Fibroblast of skin of scalp (primary cell): ENCODE results near the gene KRTAP10-10.
"Not testable (repeated sequence)": the region's sequence is repeated elsewhere in the genome, so short reads cannot be mapped to it uniquely, and the experiment has no call there.

Source experiments
- DNase-seq: peaks from one replicate; pipeline ENCODE4 v3.0.0-alpha.2; 2013

Gene KRTAP10-10

DNA sequence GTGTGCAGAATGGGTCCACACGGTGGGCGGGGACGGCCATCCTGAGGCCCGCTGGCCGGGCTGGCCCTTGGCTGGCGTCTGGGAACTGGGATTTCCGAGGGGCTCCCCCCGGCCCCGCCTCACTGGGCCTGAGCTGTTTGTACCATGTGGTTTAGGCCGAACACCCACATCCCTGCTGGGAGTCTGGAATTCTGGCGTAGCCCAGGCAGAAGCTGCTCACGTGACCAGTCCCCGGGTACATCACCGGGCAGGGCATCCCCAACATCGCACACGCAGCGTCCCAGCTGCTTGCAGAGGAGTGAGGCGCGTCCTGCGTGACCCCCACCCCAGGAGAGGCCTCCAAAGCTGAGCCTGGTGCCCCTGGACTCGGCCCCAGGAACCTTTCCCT lies 34.7 kb upstream of the KRTAP10-10 start:
- DNase-seq, result no peak

DNA sequence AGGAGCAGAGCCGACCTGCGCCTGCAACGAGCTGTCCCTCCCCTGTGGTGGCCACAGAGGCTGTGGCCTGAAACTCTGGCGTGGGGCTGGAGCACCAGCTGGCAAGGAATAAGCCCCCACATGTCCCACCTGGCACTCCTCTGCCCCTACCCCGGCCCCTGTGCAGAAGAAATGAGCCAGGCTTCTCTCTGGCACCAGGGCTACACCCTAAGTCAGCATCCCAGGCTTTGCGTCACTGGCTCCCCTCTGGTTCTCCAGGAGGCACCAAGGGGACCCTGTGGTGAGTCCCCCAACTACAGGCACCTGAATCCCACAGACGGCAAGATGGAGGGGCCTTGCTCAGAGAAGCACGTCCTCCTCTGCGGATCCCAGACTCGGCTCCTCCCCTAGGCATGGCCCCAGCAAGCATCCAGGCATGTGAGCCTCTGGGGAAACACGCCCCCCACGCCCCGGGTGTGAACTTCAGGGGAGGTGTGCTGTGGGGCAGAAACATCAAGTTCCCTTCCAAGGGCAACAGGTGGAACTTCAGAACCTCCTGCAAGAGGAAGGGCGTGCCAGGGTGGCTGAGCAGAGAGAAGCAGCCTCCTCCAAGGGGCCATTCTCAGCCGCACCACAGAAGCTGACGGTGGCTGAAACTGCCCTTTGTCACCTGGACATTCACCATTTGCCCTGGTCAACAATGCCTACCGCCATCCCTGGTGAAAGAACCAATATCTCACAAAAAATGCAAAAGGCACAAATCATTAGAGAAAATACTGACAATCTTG lies 33.9 kb upstream of the KRTAP10-10 start:
- no peak for DNase-seq

DNA sequence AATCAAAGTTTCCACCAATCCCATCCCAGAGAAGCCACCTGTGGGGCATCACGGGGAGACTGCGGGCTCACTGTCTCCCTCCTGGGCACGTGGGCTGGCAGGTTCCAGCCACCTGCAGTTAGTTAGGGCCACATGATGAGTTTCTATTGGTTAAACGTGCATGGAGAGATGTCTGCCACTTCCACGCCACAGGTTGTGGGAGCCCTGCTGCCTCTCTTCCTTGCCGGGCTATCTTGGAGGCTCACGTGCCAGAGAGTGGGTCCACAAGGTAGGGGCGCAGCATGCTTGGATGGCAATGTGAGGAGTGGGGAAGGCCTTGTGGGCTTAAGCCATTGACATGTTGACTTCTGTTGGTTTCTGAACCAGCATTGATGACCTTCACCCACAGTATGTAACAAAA lies 33.2 kb upstream of the KRTAP10-10 start:
- DNase-seq, result no peak

DNA sequence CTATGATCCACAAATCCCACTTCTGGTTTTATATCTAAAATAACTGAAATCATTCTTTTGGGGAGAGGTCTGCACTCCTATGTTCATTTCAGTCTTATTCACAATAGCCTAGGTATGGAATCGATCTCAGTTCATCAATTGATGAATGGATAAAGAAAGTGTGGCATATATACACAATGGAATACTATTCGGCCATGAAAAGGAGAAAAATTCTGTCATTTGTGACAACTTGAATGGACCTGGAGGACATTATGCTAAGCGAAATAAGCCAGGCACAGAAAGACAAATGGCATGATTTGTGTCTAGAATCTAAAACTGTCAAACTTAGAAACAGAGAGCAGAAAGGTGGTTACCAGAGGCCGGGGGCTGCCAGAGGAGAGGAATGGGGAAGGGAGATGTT lies 30.7 kb upstream of the KRTAP10-10 start:
- no peak for DNase-seq

DNA sequence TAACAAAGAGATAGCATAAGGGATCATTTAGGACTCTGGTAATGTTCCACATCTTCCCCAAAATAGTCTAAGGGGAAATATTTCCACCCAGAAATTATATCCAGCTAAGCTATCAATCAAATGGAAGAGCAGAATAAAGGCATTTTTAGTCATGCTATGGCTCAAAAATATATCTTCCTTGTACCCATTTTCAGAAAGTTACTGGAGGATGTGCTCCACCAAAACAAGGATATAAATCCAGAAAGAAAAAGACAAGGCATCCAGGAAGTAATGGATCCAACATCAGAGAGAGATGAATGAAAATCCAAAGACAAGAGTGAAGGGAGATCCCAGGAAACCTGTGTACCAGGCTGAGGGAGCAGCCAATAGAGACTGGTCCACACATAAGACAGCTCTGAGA lies 28.0 kb upstream of the KRTAP10-10 start:
- DNase-seq, result no peak

DNA sequence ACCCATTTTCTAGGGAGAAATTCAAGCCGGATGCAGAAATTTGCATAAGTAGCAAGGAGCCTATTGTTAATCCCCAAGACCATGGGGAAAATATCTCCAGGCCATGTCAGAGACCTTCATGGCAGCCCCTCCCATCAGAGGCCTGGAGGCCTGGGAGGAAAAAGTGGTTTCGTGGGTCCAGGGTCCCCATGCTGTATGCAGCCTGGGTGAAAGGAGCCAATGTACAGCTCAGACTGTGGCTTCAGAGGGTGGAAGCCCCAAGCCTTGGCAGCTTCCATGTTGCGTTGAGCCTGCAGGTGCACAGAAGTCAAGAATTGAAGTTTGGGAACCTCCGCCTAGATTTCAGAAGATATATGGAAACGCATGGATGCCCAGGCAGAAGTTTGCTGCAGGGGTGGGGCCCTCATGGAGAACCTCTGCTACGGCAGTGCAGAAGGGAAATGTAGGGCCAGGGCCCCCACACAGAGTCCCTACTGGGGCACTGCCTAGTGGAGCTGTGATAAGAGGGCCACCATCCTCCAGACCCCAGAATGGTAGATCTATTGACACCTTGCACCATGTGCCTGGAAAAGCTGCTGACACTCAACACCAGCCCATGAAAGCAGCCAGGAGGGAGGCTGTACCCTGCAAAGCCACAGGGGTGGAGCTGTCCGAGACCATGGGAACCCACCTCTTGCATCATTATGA lies 26.9 kb upstream of the KRTAP10-10 start:
- DNase-seq, result not testable (repeated sequence)

DNA sequence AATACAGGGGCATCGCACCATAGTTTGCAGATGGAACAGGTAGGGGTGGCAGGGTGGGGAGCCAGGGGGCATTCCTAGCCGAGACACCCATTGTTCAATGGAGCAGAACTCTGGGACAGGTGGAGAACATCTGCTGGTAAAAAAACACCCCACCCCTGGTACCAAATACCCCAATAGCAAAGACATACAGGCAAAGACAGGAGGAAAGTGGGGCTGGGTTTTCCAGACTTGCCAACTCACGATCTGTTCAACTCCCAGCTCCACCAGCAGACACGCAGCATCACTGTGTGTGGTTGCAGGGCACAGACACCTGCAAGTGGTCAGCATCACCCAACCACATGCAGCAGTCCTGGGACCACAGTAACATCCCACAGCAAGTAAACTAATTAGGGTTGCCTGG lies 25.6 kb upstream of the KRTAP10-10 start:
- DNase-seq, result no peak

DNA sequence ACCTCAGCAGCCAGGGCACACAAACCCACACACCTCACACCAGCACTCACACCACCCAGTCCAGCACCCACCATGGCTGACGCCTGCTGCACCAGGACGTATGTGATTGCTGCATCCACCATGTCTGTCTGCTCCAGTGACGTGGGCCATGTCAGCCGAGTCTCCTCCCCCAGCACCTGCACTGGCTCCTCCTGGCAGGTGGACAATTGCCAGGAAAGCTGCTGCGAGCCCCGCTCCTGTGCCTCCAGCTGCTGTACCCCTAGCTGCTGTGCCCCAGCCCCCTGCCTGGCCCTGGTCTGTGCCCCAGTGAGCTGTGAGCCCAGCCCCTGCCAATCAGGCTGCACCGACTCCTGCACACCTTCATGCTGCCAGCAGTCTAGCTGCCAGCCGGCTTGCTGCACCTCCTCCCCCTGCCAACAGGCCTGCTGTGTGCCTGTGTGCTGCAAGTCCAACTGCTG lies 25.1 kb upstream of the KRTAP10-10 start, which contains the start of gene KRTAP10-8:
Gene KRTAP10-8, plus strand, starts transcription at position 51 of the 458 bp plus-strand sequence. Its CDS starts 22 bp downstream, at position 73.
- DNase-seq, result no peak

DNA sequence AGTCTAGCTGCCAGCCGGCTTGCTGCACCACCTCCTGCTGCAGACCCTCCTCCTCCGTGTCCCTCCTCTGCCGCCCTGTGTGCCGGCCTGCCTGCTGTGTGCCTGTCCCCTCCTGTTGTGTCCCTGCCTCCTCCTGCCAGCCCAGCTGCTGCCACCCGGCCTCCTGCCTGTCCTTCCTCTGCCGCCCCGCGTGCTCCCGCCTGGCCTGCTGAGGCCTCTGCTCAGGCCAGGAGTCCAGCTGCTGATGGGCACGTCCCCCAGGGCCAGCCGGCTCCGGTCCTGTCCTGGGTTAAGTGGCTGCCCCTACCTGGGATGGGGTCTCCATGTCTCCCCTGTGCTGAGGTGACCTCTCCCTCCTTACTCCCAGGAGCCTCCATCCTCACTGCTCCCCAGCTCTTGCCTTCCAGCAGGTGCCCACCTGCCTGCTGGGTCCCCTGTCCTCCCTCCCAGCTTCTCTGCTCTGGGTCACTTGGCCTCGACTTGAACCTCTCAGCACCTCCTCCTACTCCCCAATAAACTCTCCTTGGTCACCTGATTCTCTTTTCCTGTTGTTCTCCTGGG lies 24.4 kb upstream of the KRTAP10-10 start:
- no peak for DNase-seq

DNA sequence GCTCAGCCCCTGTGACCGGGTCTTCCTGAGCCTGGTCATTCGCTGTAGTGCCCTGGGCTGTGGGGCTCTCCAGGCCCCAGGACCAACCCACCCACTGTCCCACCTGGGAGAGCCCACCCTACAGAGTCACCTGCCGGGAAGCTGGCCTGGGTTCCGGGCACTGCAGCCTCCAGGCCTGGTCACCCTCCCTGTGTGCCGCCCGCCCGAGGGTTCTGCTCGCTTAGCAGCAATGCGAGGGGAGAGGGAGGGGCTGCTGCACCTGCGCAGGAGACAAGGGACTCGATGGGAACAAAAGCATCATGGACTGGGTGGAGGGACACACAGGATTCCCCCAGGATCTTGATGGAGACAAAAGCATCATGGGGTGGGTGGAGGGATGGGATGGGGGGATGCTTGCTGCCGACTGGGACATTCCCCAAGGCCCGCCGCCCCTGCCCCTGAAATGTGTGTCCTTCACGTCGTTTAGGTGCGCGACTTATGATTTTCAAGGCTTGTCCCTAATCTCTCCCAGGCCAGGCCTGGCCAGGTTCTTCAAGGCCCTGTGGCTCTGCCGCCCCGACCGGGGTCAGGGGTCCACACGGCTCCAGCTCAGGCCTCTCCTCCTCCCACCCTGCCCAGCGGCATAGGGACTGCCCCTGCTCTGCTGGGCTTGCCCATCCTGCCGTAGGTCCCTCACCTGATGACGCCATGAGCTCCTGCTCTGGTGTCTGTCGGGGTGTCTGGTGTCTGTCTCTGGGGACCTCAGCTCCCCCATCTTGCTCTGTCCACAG lies 23.6 kb upstream of the KRTAP10-10 start:
- DNase-seq, result no peak

DNA sequence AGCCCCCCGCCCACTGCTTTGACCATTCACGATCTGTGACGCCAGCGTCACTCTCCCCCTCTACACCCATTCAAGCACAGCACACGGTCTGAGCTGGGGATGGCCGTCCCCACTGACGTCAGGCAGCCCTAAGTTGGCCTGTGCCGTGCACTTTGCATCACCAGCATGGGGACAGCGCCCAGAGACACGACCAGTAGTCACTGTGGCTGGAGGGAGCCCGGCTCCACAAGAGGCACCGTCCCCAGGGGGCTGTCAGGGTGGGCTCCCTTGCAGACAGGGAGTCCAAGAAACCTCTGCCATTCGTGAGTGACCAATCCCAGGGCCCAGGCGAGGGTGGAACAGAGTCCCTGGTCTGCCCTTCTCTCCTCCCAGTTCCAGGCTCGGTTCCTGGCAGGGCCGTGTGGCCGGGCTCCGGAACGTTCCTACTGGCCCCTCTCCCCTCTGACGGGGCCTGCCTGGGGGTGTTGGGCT lies 23.0 kb upstream of the KRTAP10-10 start:
- no peak for DNase-seq

DNA sequence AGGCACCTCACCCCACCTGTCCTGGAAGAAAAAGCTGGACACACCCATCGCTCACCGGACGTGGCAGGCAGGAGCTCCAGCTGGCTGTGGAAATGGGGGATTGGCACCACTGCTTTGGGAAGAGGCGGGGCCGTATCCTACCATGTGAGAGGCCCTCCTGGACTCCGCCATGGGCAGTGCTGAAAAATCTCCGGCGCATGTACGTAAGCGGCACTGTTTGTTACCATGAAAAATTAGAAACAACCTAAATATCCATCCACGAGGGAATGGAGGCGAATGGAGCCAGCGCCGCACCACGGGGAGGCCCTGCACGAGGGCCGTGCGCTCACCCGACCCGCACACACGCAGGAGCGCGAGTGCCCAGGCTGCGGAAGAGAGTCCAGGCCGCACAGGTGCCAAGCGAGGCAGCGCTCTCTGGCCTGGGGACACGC lies 22.2 kb upstream of the KRTAP10-10 start:
- DNase-seq, result no peak

DNA sequence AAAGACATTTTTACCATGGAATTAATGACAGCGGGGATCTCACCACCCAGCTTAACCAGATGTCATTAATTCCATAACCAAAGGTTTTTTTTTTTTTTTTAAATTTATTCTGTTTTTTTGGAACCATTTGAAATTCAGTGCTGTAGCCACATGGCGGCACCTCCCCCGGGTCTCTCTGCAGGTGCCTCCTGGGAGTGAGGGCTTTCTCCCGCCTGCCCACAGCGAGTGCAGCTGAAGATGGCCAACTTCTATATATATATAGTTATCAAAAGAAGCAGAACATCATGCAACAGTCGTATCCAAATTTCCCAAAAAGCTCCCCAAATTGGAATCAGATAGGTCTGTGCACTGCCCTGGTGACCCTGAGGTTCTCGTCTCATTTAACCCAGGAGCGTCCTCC lies 21.7 kb upstream of the KRTAP10-10 start:
- DNase-seq, result no peak

DNA sequence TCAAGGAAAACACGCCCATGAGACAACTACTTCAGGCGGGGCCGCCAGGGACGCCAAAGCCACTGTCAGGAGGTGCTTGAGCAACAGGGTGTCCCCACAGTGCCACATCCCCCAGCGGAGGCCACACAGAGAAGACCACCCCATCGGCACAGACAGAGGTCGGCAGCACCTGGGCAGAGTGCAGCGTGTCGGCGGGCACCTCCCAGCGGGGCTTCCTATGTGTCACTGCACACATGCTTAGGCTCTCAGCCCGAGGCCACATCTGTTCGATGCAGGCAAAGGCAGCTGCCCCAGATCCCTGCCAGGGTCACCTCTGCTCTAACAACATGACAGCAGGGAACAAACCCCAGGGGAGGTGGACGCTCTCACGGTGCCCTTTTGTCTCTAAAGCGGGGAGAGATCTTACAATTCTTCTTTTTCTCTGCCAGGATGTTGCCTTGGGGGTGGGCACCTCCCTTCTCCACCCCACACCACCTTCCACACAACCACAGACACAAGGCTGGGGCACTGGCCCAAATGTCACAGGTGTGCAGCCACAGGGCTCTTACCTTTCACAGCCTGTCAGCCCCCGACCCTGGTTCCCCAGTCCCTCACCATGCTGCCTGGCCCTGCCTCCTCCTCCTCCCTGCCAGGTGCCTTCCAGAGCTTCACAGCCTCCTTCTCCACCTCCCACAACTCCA lies 21.1 kb upstream of the KRTAP10-10 start:
- DNase-seq, result no peak

DNA sequence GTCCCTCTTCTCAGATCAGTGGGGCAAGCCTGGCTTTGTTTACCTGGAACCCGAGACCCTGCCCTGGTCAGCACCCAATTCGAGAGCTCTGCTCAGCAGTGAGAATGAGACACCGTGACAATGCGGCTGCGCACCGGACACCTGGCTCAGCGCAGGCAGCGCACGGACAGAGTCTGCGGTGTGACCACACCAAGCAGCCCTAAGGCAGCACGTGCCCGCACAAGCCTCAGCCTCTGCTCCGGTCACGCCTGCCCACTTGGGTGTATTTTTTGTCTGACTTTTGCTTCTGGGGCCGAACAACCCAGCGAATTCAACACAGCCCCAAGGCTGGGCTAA lies 20.6 kb upstream of the KRTAP10-10 start:
- no peak for DNase-seq

DNA sequence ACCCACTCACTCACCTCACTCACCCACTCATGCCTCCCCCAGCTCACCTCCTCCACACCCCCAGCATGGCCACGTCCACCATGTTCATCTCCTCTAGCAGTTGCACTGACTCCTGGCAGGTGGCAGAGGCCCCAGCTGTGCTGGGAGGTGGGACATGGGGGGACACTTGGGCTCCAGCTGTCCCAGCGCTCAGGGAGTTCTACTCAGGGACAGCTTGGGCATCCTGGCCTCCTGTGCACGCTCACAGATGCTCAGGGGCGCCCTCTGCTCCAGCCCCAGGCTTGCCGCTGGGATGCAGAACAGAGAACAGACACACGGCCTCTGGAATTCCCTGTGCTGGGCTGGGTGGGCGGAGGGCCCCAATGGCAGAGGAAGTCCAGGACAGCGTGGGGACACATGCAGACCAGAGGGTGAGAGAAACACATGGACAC lies 20.1 kb upstream of the KRTAP10-10 start:
- no peak for DNase-seq

DNA sequence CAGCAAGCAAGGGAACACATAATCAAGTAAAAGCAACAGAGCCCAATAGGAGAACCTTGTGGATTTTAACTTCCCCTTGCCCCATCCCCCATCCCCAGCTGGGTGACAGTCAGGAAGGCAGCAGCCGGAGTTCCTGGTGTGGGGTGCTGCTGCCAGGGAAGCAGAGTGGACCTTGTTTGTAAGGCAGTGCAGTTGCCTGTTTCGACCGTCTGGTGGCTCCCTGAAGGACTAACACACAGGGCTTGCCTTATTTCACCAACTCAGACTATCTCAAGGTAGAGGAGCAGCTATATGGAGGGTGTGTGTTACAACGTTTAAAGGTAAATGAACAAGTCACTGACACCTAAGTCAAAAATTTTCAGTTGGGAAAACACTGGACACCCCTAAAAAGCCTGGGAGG lies 18.7 kb upstream of the KRTAP10-10 start:
- no peak for DNase-seq

DNA sequence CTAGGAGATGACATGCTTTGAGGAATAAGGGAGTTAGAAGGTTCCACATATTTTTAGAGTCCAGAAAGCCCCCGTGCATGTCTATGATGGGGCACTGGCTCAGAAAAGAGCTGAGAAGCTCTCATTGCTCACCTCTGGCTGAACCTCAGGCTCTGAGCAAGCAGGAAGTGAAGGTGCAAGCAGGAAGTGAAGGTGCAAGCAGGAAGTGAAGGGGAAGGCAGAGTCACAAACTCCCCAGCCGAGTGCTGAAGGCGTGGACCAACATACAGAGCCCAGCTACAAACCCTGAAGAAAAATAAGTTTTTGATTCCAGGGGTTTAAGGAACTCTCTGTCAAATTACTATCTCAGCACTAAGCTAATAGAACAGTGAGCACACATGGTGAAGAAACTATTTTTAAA lies 18.2 kb upstream of the KRTAP10-10 start:
- no peak for DNase-seq

DNA sequence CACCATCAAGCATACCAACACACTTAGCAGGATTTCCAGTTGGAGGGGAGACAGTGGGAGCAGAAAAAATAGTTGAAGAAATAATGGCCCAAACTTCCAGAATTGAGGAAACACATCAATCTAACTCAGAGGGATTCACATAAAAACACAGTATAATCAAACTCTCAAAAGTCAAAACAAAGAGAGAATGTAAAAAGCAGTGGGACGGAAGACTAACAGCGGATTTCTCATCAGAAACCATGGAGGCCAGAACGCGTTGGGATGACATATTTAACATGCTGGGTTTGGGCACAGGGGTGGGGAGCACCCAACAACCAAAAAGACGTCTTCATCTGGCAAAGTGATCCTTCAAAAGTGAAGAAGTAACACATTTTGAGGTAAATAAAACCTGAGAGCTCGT lies 17.3 kb upstream of the KRTAP10-10 start:
- no peak for DNase-seq

DNA sequence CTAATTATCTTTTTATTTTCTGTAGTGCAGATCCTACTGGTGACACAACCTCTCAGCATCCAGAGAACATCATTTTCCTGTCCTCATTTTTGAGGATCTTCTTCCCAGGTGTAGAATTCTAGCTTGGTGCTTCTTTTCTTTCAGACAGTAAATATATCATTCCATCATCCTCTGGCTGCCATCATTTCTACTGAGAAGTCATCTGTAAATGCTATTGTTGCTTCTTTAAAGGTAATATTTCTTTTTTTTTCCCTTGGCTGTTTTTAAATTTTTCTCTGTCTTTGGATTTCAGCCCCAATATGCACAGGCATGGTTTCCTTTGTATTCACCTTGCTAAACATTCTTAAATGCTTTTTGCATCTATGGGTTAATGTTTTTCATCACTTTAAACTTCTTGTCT lies 13.6 kb upstream of the KRTAP10-10 start:
- no peak for DNase-seq

DNA sequence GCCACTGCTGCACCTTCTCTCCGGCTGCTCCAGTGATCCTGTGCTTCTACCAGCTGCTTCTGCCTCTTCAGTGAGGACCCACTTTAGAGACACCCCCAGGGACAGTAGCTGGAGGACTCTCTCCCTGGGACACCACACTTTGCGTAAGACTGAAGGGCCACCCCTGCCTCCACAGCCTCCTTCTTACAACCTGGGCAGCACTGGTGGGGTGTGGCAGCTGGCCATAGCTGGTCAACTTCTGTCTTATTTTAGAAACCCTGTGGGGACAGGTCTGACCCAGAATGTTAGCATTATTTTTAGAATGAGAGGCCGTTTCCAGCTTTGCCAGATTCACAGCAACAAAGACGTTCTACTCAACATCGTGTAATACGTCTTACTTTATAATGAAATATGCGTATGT lies 11.4 kb upstream of the KRTAP10-10 start:
- no peak for DNase-seq

DNA sequence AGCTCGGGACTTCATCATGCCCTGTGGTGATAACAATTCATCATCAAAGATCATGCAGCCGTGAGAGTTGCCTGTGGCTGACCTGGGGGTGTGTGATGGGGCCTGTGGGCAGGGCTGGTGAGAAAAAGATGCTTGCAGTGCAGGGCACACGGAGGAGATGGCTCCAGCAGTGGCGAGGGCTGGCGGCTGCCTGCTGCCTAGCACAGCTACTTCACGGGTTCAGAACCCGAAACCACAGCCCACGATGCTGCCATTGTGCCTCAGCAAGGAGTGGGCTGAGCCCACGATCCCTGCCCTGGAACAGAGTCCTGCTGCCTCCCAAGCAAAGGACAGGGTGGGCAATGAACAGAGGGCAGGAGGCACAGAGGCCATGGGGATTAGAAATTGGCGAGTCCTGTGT lies 10.9 kb upstream of the KRTAP10-10 start:
- DNase-seq, result no peak
